ENCODE data around the gene UBIAD1.

DNA sequence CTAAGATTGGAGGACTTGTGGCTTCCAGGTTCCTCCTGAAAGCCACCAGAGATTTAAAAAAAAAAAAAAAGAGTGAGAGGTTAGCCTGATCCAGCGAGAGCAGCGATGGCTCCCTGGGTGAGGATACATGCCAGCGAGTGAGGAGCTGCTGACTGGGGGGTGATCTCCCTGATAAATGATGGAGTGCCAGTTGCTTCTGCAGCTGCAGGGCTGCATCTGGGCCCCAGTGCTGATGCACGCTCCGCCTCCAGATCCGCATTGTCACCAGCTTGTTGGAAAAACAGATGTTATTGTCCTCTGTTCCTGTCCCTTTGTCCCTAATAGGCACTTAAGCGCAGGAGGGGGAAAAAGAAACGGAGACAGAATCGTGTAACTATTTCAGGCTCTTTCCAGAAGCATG, 28.6 kb downstream of the UBIAD1 start:
- no peak for TF ChIP-seq POLR2AphosphoS5 (IDR thresholded peaks at IDR 0.05; ENCODE audit: low read depth, low read length)
- TF ChIP-seq POLR2A (IDR thresholded peaks at IDR 0.05; ENCODE audit: low read depth, low read length) = no peak
- no peak for TF ChIP-seq TAF1 (IDR thresholded peaks at IDR 0.05; ENCODE audit: low read depth, low read length)
- TF ChIP-seq PAX5 (IDR thresholded peaks at IDR 0.05; ENCODE audit: insufficient read depth, low read length, severe bottlenecking) = no peak

All from GM12891 (cell line).